Hepatocyte (in vitro differentiated cells): ENCODE measurements around the gene ZNF652. TPM values are rescaled to one million over a fixed set of nuclear protein-coding genes. Genes with fewer than 3 reads are reported as not detected.
A peak's percentile ranks its signal among the peaks of the same experiment; 100 is the strongest.

Experiments used
- DNase-seq: peaks from one replicate; pipeline ENCODE4 v3.0.0-alpha.2; 2016; ENCODE audit warnings: low spot score
- H2AFZ ChIP-seq: fragments of 200-600 bp; sonication (generic); 2 replicates; pipeline ENCODE4 v1.6.0; 2016; ENCODE audit warnings: antibody characterized with exemption, mild to moderate bottlenecking
- H3K27ac ChIP-seq: fragments of 200-600 bp; sonication (generic); 2 replicates; pipeline ENCODE4 v1.5.1; 2016; ENCODE audit warnings: mild to moderate bottlenecking
- H3K27me3 ChIP-seq: fragments of 200-600 bp; sonication (generic); 2 replicates; pipeline ENCODE4 v1.6.1; 2016
- H3K36me3 ChIP-seq: fragments of 200-600 bp; sonication (generic); replicated peaks from 2 replicates; pipeline ENCODE4 v1.5.1; 2016; ENCODE audit warnings: low read depth; ENCODE audit not compliant: insufficient read depth
- H3K4me1 ChIP-seq: fragments of 200-600 bp; sonication (generic); 2 replicates; pipeline ENCODE4 v1.5.1; 2016; ENCODE audit warnings: mild to moderate bottlenecking, moderate library complexity; ENCODE audit not compliant: insufficient read depth
- H3K4me2 ChIP-seq: fragments of 200-600 bp; sonication (generic); 2 replicates; pipeline ENCODE4 v1.6.0; 2016
- H3K4me3 ChIP-seq: fragments of 200-600 bp; sonication (generic); 2 replicates; pipeline ENCODE4 v1.5.1; 2016; ENCODE audit warnings: mild to moderate bottlenecking
- H3K79me2 ChIP-seq: fragments of 200-600 bp; sonication (generic); 2 replicates; pipeline ENCODE4 v1.6.0; 2017; ENCODE audit warnings: mild to moderate bottlenecking
- H3K9me2 ChIP-seq: fragments of 200-600 bp; sonication (generic); replicated peaks from 2 replicates; pipeline ENCODE4 v1.6.0; 2017; ENCODE audit warnings: mild to moderate bottlenecking; ENCODE audit not compliant: insufficient read depth
- H3K9me3 ChIP-seq: fragments of 200-600 bp; sonication (generic); 2 replicates; pipeline ENCODE4 v1.5.1; 2016; ENCODE audit warnings: low read depth, mild to moderate bottlenecking
- H4K20me1 ChIP-seq: fragments of 200-600 bp; sonication (generic); 2 replicates; pipeline ENCODE4 v1.6.0; 2016; ENCODE audit warnings: mild to moderate bottlenecking; ENCODE audit not compliant: insufficient read depth, poor library complexity, severe bottlenecking
- CTCF ChIP-seq: fragments of 200-600 bp; sonication (generic); IDR thresholded peaks from 2 replicates; pipeline ENCODE4 v1.5.1; 2016; ENCODE audit warnings: antibody characterized with exemption, mild to moderate bottlenecking; ENCODE audit not compliant: poor library complexity
- EZH2 ChIP-seq: fragments of 200-600 bp; sonication (generic); IDR thresholded peaks from 2 replicates; pipeline ENCODE4 v1.6.1; 2016; ENCODE audit warnings: antibody characterized with exemption, mild to moderate bottlenecking, borderline replicate concordance
- EZH2phosphoT487 ChIP-seq: fragments of 200-600 bp; sonication (generic); IDR thresholded peaks from one replicate; pipeline ENCODE4 v1.6.1; 2018; ENCODE audit warnings: antibody characterized with exemption, mild to moderate bottlenecking, low read depth, moderate library complexity; ENCODE audit not compliant: unreplicated experiment, severe bottlenecking
- WGBS: methylation state at CpG from one replicate; pipeline ENCODE4 v1.1.6; 2016; ENCODE audit warnings: low lambda C conversion rate; ENCODE audit errors: missing lambda C conversion rate; 5-methylcytosine and 5-hydroxymethylcytosine counted together
- polyA plus RNA-seq: library from polyadenylated mRNA; unstranded; fragments of >200 nt; fragmentation: Nextera tagmentation; extraction: Ambion mirVana; gene quantifications from 2 replicates; pipeline ENCODE4 v1.2.1, GENCODE V29; 2016
- total RNA-seq: library from RNA; depleted of rRNA; stranded (reverse); fragments of >200 nt; gene quantifications from 2 replicates; pipeline ENCODE4 v1.2.3, GENCODE V29; 2014

The ZNF652 gene
- total and polyA plus RNA-seq, 2 experiments from 2014 or later, result 23.0 to 55.6 TPM

DNA sequence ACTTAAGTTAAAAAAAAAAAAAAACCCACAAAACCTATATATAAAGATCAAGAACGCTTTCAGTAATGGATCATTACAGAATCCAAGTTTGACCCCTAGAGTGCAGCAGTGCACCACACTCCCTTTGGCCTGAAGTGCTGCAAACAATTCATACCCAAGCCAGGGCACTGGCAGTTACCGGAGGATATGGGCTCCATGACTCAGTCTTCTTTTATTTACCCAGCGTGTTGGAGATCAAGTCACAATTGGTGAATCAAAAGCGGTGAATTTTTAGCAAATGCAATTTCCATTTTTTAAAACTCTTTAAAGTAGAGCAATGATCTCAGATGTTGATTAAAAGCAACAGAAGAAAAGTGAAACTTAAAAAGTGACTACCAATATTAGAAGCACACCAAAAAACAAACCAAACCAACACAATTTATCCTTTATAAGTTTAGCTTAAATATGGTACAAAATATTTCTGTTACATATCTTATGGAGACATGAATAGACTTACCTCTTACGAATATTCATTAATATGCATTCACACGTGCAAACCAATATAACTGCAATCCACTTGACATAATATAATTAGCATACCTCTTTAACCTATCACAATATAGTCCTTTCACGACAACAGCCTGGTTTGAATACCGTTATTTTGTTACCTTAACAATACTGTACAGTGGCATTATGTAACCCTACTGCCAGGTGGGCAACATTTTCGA lies 46.3 kb downstream of the ZNF652 start:
- WGBS, result 56% methylated on average over 9 of the region's 9 CpGs
- peak; percentile 84 for DNase-seq

DNA sequence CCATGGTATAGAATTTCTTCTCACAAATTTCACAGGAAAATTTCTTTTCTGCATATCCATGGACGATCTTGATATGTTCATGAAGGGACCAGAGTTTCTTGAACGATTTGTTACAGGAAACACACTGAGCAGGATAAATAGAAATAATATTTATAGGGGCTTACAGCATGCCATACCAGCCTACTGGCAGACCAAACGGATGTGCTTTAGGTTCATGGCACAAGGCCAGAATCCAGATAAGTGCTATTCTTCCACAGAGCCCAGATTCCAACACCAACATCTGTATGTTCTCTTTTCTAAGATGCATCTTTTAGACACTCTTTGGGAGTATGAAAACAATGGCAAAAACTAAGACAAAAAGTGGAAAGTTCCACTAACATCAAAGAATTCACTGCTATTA lies 49.3 kb downstream of the ZNF652 start:
- no peak overlapping the region for H3K4me2 ChIP-seq
- H3K27ac ChIP-seq, result no peak overlapping the region
- H3K4me3 ChIP-seq, result no peak overlapping the region
- no peaks in the 10 kb centered on the region for H3K9me3 ChIP-seq
- no peak for DNase-seq
- 80% methylated on average over 3 of the region's 3 CpGs for WGBS
- TF ChIP-seq CTCF (no peak), EZH2phosphoT487 (no peak), EZH2 (no peak)
- no peaks in the 10 kb centered on the region for H3K27me3 ChIP-seq
- no peaks in the 10 kb centered on the region for H4K20me1 ChIP-seq
- no peaks in the 10 kb centered on the region for H3K79me2 ChIP-seq
- H2AFZ ChIP-seq, result no peak overlapping the region
- no peaks in the 10 kb centered on the region for H3K9me2 ChIP-seq
- H3K36me3 ChIP-seq, result no peaks in the 10 kb centered on the region
- H3K4me1 ChIP-seq, result no peaks in the 10 kb centered on the region

More for the DNA sequence above, 46.3 kb downstream of the ZNF652 start:
- no peaks in the 10 kb centered on the region for H3K4me1 ChIP-seq
- no peaks in the 10 kb centered on the region for H3K36me3 ChIP-seq
- H2AFZ ChIP-seq, result no peak overlapping the region
- H3K27me3 ChIP-seq, result no peaks in the 10 kb centered on the region
- peaks cover 4% of the 10 kb centered on the region for H4K20me1 ChIP-seq
- H3K4me3 ChIP-seq, result no peak overlapping the region
- no peaks in the 10 kb centered on the region for H3K9me2 ChIP-seq
- peaks cover 23% of the 10 kb centered on the region for H3K79me2 ChIP-seq
- no peak overlapping the region for H3K27ac ChIP-seq
- TF ChIP-seq EZH2phosphoT487 (no peak), CTCF (peak; percentile 81), EZH2 (no peak)
- no peaks in the 10 kb centered on the region for H3K9me3 ChIP-seq
- H3K4me2 ChIP-seq, result peak overlapping the region; percentile 45

GRCh38 chr17:49299996-49300395 lies 62.1 kb downstream of the ZNF652 start:
- no peaks in the 10 kb centered on the region for H3K9me2 ChIP-seq
- H3K4me2 ChIP-seq, result no peak overlapping the region

More at GRCh38 chr17:49299996-49300395, 62.1 kb downstream of the ZNF652 start:
- no peak for DNase-seq
- H3K9me3 ChIP-seq, result no peaks in the 10 kb centered on the region
- H3K79me2 ChIP-seq, result no peaks in the 10 kb centered on the region
- H2AFZ ChIP-seq, result no peak overlapping the region
- no peaks in the 10 kb centered on the region for H3K27me3 ChIP-seq
- H3K4me1 ChIP-seq, result no peaks in the 10 kb centered on the region
- no peak for TF ChIP-seq EZH2phosphoT487
- TF ChIP-seq EZH2, result no peak
- no peak for TF ChIP-seq CTCF
- H3K27ac ChIP-seq, result no peak overlapping the region
- no peak overlapping the region for H3K4me3 ChIP-seq
- no peaks in the 10 kb centered on the region for H3K36me3 ChIP-seq
- 96% methylated on average over 3 of the region's 3 CpGs for WGBS
- H4K20me1 ChIP-seq, result no peaks in the 10 kb centered on the region
